Activated naive CD4-positive, alpha-beta T cell treated with anti-CD3 and anti-CD28 coated beads, Interleukin-2, amount 50 U/mL, for 16 hours (primary cell): Measurements from ENCODE around the gene PCDHA8.
"Not testable (repeated sequence)": the region's sequence is repeated elsewhere in the genome, so short reads cannot be mapped to it uniquely, and the experiment has no call there.

Experiments used
- DNase-seq: peaks from one replicate; pipeline ENCODE4 v3.0.0-alpha.2; 2020

PCDHA8 gene

DNA sequence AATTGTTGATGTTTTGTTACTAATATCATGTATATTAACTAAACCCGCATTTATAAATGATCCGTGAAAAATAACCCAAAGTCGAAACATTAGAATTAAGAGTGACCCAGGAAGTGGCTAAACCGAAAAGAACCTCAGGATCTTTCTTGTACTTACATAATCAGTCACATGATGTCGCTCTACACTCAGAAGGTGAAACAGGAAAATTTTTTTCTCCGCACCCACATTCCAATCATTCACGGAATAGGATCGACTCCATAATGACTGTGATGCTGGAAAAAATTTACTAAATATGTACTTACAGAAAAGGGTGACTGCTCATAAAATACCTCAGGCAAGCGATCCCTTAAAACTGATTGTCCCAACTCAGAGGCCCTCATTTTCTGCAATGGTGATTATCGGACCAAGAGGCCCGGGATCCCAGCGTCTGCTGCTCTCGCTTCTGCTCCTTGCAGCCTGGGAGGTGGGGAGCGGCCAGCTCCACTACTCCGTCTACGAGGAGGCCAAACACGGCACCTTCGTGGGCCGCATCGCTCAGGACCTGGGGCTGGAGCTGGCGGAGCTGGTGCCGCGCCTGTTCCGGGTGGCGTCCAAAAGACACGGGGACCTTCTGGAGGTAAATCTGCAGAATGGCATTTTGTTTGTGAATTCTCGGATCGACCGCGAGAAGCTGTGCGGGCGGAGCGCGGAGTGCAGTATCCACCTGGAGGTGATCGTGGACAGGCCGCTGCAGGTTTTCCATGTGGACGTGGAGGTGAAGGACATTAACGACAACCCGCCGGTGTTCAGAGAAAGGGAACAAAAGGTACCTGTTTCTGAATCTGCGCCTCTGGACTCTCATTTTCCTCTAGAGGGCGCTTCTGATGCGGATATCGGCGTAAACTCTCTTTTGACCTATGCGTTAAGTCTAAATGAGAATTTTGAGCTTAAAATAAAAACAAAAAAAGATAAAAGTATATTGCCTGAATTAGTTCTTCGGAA lies 34.4 kb downstream of the PCDHA8 start, which contains the start of gene PCDHA12:
Gene PCDHA12 (plus strand): TSS at position 224 of the 981 bp plus-strand sequence. CDS start 165 bp downstream, at position 389.
- DNase-seq: no peak

DNA sequence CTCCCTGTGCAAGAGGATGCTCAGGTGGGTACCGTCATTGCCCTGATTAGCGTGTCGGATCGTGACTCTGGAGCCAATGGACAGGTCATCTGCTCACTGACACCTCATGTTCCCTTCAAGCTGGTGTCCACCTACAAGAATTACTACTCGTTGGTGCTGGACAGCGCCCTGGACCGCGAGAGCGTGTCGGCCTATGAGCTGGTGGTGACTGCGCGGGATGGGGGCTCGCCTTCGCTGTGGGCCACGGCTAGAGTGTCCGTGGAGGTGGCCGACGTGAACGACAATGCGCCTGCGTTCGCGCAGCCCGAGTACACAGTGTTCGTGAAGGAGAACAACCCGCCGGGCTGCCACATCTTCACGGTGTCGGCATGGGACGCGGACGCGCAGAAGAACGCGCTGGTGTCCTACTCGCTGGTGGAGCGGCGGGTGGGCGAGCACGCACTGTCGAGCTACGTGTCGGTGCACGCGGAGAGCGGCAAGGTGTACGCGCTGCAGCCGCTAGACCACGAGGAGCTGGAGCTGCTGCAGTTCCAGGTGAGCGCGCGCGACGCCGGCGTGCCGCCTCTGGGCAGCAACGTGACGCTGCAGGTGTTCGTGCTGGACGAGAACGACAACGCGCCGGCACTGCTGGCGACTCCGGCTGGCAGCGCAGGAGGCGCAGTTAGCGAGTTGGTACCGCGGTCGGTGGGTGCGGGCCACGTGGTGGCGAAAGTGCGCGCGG lies 35.7 kb downstream of the PCDHA8 start:
- not testable (repeated sequence) for DNase-seq

DNA sequence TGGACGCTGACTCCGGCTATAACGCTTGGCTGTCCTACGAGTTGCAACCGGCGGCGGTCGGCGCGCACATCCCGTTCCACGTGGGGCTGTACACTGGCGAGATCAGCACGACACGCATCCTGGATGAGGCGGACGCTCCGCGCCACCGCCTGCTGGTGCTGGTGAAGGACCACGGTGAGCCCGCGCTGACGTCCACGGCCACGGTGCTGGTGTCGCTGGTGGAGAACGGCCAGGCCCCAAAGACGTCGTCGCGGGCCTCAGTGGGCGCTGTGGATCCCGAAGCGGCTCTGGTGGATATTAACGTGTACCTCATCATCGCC lies 36.2 kb downstream of the PCDHA8 start:
- DNase-seq: no peak

DNA sequence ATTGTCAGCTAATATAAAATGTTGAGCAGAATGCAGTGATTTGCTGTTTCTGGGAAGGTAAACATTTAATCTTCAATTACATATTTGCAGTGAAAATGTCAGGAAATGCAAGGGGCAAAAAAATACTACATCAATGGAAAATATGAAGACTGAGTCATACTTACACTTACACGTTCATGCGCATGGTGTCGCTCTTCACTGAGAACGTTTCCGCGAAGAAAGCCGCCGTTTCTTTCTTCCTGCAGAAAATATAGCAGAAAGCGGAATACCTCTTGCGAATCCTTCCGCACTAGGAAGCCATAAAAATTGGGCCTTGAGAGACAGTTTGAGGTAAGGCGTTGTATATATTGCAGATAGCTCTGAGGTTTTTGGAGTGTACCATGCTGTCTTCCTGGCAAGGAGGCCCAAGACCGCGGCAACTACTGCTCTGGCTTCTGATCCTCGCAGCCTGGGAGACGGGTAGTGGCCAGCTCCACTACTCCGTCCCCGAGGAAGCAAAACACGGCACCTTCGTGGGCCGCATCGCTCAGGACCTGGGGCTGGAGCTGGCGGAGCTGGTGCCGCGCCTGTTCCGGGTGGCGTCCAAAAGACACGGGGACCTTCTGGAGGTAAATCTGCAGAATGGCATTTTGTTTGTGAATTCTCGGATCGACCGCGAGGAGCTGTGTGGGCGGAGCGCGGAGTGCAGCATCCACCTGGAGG lies 41.1 kb downstream of the PCDHA8 start, which contains the start of gene PCDHA13:
Gene PCDHA13 (plus strand): TSS at position 236 of the 702 bp plus-strand sequence. CDS start 145 bp downstream, at position 381.
- DNase-seq: no peak

DNA sequence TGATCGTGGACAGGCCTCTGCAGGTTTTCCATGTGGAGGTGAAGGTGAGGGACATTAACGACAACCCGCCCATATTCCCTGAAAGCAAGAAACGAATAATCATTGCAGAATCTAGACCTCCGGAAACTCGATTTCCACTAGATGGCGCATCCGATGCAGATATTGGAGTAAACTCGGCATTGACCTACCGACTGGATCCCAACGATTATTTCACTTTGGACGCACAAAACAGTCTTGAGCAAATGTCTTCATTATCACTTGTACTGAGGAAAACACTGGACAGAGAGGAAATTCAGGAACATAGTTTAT lies 41.6 kb downstream of the PCDHA8 start:
- no peak for DNase-seq

DNA sequence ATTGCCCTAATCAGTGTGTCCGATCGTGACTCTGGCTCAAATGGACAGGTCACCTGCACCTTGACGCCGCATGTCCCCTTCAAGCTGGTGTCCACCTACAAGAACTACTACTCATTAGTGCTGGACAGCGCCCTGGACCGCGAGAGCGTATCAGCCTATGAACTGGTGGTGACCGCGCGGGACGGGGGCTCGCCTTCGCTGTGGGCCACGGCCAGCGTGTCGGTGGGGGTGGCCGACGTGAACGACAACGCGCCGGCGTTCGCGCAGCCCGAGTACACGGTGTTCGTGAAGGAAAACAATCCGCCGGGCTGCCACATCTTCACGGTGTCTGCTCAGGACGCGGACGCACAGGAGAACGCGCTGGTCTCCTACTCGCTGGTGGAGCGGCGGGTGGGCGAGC lies 42.4 kb downstream of the PCDHA8 start:
- no peak for DNase-seq

DNA sequence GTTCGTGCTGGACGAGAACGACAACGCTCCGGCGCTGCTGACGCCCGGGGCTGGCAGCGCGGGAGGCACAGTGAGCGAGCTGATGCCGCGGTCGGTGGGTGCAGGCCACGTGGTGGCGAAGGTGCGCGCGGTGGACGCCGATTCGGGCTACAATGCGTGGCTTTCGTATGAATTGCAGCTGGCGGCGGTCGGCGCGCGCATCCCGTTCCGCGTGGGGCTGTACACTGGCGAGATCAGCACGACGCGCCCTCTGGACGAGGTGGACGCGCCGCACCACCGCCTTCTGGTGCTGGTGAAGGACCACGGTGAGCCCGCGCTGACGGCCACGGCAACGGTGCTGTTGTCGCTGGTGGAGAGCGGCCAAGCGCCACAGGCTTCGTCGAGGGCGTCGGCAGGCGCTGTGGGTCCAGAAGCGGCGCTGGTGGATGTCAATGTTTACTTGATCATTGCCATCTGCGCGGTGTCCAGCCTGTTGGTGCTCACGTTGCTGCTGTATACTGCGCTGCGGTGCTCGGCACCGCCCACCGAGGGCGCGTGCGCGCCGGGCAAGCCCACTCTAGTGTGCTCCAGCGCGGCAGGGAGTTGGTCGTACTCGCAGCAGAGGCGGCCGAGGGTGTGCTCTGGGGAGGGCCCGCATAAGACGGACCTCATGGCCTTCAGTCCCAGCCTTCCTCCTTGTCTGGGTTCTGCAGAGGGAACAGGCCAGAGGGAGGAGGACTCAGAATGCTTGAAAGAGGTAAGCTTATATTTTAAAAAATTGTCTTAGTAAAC lies 43.1 kb downstream of the PCDHA8 start:
- DNase-seq: no peak
